ENCODE data around the gene CHIC2.

Gene CHIC2

GRCh38 chr4:54101190-54102041, 37.0 kb upstream of the CHIC2 start:
- H3K27ac ChIP-seq, result no peak overlapping the region
- H3K79me2 ChIP-seq (ENCODE audit: insufficient read depth, low read depth), result no peaks in the 10 kb centered on the region
- H4K20me1 ChIP-seq (ENCODE audit: insufficient read depth), result no peaks in the 10 kb centered on the region
- H3K27me3 ChIP-seq (ENCODE audit: insufficient read depth, low read depth), result no peaks in the 10 kb centered on the region
- no peaks in the 10 kb centered on the region for H3K36me3 ChIP-seq (ENCODE audit: insufficient read depth)
- no peak overlapping the region for H3K4me2 ChIP-seq
- H3K4me3 ChIP-seq (IDR thresholded peaks at IDR 0.05; ENCODE audit: insufficient read depth, low read depth, low read length), result no peak overlapping the region
- H2AFZ ChIP-seq (ENCODE audit: low read depth), result no peak overlapping the region; the same call in 1 of the 2 replicates
- no peak overlapping the region for H3K9ac ChIP-seq
- H3K4me1 ChIP-seq (ENCODE audit: low read depth, poor library complexity, severe bottlenecking), result no peaks in the 10 kb centered on the region
- no peak for TF ChIP-seq CTCF (conservative IDR thresholded peaks at IDR 0.05; ENCODE audit: low read depth, low read length)

- Histone ChIP-seq H3K4me3 (IDR thresholded peaks at IDR 0.05; ENCODE audit: insufficient read depth, low read depth, low read length) (no peak overlapping the region), H3K4me1 (ENCODE audit: low read depth, poor library complexity, severe bottlenecking) (no peaks in the 10 kb centered on the region), H2AFZ (ENCODE audit: low read depth) (no peak overlapping the region; the same call in 1 of the 2 replicates), H4K20me1 (ENCODE audit: insufficient read depth) (no peaks in the 10 kb centered on the region), H3K4me2 (no peak overlapping the region), H3K36me3 (ENCODE audit: insufficient read depth) (no peaks in the 10 kb centered on the region), H3K9ac (no peak overlapping the region), H3K27ac (no peak overlapping the region), H3K27me3 (ENCODE audit: insufficient read depth, low read depth) (no peaks in the 10 kb centered on the region), H3K79me2 (ENCODE audit: insufficient read depth, low read depth) (no peaks in the 10 kb centered on the region)
- TF ChIP-seq CTCF (conservative IDR thresholded peaks at IDR 0.05; ENCODE audit: low read depth, low read length), result no peak
Measured at GRCh38 chr4:54100595-54101189, 36.3 kb upstream of the CHIC2 start.

DNA sequence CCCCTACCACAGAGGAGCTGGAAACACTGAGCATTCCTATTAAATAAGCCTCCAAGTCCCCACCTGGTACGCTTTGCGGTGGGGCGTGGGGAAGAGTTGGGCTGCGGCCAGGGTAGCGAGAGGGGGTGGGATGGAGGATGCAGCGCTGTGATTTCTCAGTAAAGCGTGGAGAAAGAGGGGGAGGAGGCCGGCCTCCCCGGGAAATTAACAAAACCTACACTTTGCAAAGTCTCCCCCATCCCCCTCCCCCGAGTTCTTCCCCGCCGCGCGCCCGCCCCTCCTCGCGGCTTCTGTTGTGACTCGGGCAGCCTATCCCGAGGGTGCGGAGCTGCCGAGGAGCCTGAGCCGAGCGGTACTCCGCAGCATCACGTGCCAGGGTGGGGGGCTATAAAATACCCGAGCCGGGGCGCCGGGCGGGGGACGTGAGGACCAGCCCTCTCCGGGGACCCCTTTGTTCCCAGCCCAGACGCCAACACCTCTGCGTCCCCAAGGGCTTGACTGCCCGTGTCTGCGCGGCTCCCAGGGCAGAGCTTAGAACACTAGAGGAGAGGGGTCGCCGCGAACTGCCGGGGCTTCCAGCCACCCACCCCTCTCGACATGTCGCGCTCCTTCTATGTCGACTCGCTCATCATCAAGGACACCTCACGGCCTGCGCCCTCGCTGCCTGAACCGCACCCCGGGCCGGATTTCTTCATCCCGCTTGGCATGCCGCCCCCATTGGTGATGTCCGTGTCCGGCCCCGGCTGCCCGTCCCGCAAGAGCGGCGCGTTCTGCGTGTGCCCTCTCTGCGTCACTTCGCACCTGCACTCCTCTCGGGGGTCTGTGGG, 35.6 kb upstream of the CHIC2 start, which contains the start of gene GSX2:
Gene GSX2 (plus strand): TSS at position 416 of the 827 bp plus-strand sequence. CDS start 182 bp downstream, at position 598.
- H3K79me2 ChIP-seq (ENCODE audit: insufficient read depth, low read depth), result no peaks in the 10 kb centered on the region
- H4K20me1 ChIP-seq (ENCODE audit: insufficient read depth), result no peaks in the 10 kb centered on the region
- H3K27me3 ChIP-seq (ENCODE audit: insufficient read depth, low read depth), result no peaks in the 10 kb centered on the region
- no peak within 1 kb of the TSS for H3K4me3 ChIP-seq (IDR thresholded peaks at IDR 0.05; ENCODE audit: insufficient read depth, low read depth, low read length)
- H3K36me3 ChIP-seq (ENCODE audit: insufficient read depth), result no peaks in the 10 kb centered on the region
- no peak within 1 kb of the TSS; the same call in 1 of the 2 replicates for H2AFZ ChIP-seq (ENCODE audit: low read depth)
- H3K4me2 ChIP-seq, result no peak within 1 kb of the TSS
- no peak within 1 kb of the TSS for H3K27ac ChIP-seq
- no peaks in the 10 kb centered on the region for H3K4me1 ChIP-seq (ENCODE audit: low read depth, poor library complexity, severe bottlenecking)
- no peak for TF ChIP-seq CTCF (conservative IDR thresholded peaks at IDR 0.05; ENCODE audit: low read depth, low read length)
- H3K9ac ChIP-seq, result no peak within 1 kb of the TSS

- Histone ChIP-seq H3K4me1 (ENCODE audit: low read depth, poor library complexity, severe bottlenecking) (no peaks in the 10 kb centered on the region), H3K27ac (no peak overlapping the region), H2AFZ (ENCODE audit: low read depth) (no peak overlapping the region), H3K79me2 (ENCODE audit: insufficient read depth, low read depth) (no peaks in the 10 kb centered on the region), H4K20me1 (ENCODE audit: insufficient read depth) (no peaks in the 10 kb centered on the region), H3K4me3 (IDR thresholded peaks at IDR 0.05; ENCODE audit: insufficient read depth, low read depth, low read length) (no peak overlapping the region), H3K36me3 (ENCODE audit: insufficient read depth) (no peaks in the 10 kb centered on the region), H3K27me3 (ENCODE audit: insufficient read depth, low read depth) (no peaks in the 10 kb centered on the region), H3K9ac (no peak overlapping the region), H3K4me2 (no peak overlapping the region)
- TF ChIP-seq CTCF (conservative IDR thresholded peaks at IDR 0.05; ENCODE audit: low read depth, low read length), result no peak
Measured at GRCh38 chr4:54099287-54099747, 34.9 kb upstream of the CHIC2 start.
